ENCODE data around the gene SPOCK3.

GRCh38 chr4:166724369-166724768 is 509.9 kb downstream of the SPOCK3 start:
- TF ChIP-seq CTCF (conservative IDR thresholded peaks at IDR 0.05; ENCODE audit: low read depth in 2 of 2) (no peak), POLR2AphosphoS5 (IDR thresholded peaks at IDR 0.05; ENCODE audit: low read depth) (no peak), REST (IDR thresholded peaks at IDR 0.05; ENCODE audit: unreplicated experiment) (no peak), EZH2 (IDR thresholded peaks at IDR 0.05; ENCODE audit: low read depth, unreplicated experiment) (no peak), ZNF462 (CRISPR knock-in tag; IDR thresholded peaks at IDR 0.05) (no peak), ZNF331 (CRISPR knock-in tag; IDR thresholded peaks at IDR 0.05; ENCODE audit: low read depth) (no peak), CREB1 (CRISPR knock-in tag; IDR thresholded peaks at IDR 0.05; ENCODE audit: low read depth) (no peak), EZH2phosphoT487 (IDR thresholded peaks at IDR 0.05; ENCODE audit: unreplicated experiment) (no peak)

Measured in GM23338 (cell line).